GM23248 (cell line): ENCODE results near the gene ZNF592. TPM values are rescaled to one million over a fixed set of nuclear protein-coding genes. Genes with fewer than 3 reads are reported as not detected.

Source experiments
- DNase-seq: peaks from one replicate; pipeline ENCODE4 v3.0.0-alpha.2; 2015
- H2AFZ ChIP-seq: fragments of 200-600 bp; sonication (generic); 2 replicates; pipeline ENCODE4 v1.6.1; 2016; ENCODE audit warnings: antibody characterized with exemption
- H3F3A ChIP-seq: fragments of 200-600 bp; sonication (generic); 2 replicates; pipeline ENCODE4 v1.6.1; 2016; ENCODE audit warnings: mild to moderate bottlenecking, antibody characterized with exemption, mixed run types; ENCODE audit not compliant: insufficient read depth
- H3K27ac ChIP-seq: fragments of 200-600 bp; sonication (generic); 2 replicates; pipeline ENCODE4 v1.5.1; 2016; ENCODE audit warnings: mild to moderate bottlenecking
- H3K27me3 ChIP-seq: fragments of 200-600 bp; sonication (generic); replicated peaks from 2 replicates; pipeline ENCODE4 v1.6.1; 2016; ENCODE audit warnings: mild to moderate bottlenecking; ENCODE audit not compliant: insufficient read depth
- H3K36me3 ChIP-seq: fragments of 200-600 bp; sonication (generic); 2 replicates; pipeline ENCODE4 v1.6.1; 2016; ENCODE audit warnings: low read depth, mild to moderate bottlenecking
- H3K4me1 ChIP-seq: fragments of 200-600 bp; sonication (generic); 2 replicates; pipeline ENCODE4 v1.6.1; 2016; ENCODE audit warnings: mild to moderate bottlenecking; ENCODE audit not compliant: insufficient read depth
- H3K4me2 ChIP-seq: fragments of 200-600 bp; sonication (generic); one replicate; pipeline ENCODE4 v1.6.1; 2016; ENCODE audit warnings: mild to moderate bottlenecking; ENCODE audit not compliant: unreplicated experiment
- H3K4me3 ChIP-seq: fragments of 200-600 bp; sonication (generic); 2 replicates; pipeline ENCODE4 v1.5.1; 2016; ENCODE audit warnings: mild to moderate bottlenecking
- H3K79me2 ChIP-seq: fragments of 200-600 bp; sonication (generic); 2 replicates; pipeline ENCODE4 v1.6.1; 2016; ENCODE audit warnings: mild to moderate bottlenecking; ENCODE audit not compliant: insufficient read depth
- H3K9ac ChIP-seq: fragments of 200-600 bp; sonication (generic); 2 replicates; pipeline ENCODE4 v1.6.1; 2016; ENCODE audit warnings: mild to moderate bottlenecking
- H3K9me2 ChIP-seq: fragments of 200-600 bp; sonication (generic); 2 replicates; pipeline ENCODE4 v1.6.1; 2016; ENCODE audit warnings: mixed run types, mild to moderate bottlenecking, moderate library complexity; ENCODE audit not compliant: insufficient read depth
- H3K9me3 ChIP-seq: fragments of 200-600 bp; sonication (generic); one replicate; pipeline ENCODE4 v1.6.1; 2017; ENCODE audit warnings: low read depth
- H4K20me1 ChIP-seq: fragments of 200-600 bp; sonication (generic); 2 replicates; pipeline ENCODE4 v1.6.0; 2016; ENCODE audit not compliant: insufficient read depth
- EZH2 ChIP-seq: fragments of 200-600 bp; sonication (generic); IDR thresholded peaks from 2 replicates; pipeline ENCODE4 v1.6.1; 2018; ENCODE audit warnings: antibody characterized with exemption, mild to moderate bottlenecking; ENCODE audit not compliant: insufficient read depth, poor library complexity, severe bottlenecking
- EZH2phosphoT487 ChIP-seq: fragments of 200-600 bp; sonication (generic); IDR thresholded peaks from 2 replicates; pipeline ENCODE4 v1.6.1; 2018; ENCODE audit warnings: antibody characterized with exemption, moderate library complexity, mild to moderate bottlenecking, low read depth; ENCODE audit not compliant: insufficient read depth
- WGBS, 2 experiments: methylation state at CpG; one replicate each; pipeline ENCODE4 v1.1.6; 2015 to 2017; ENCODE audit warnings: low lambda C conversion rate in 2 of 2, low coverage in 1 of 2; ENCODE audit errors: missing lambda C conversion rate in 2 of 2; 5-methylcytosine and 5-hydroxymethylcytosine counted together
- in situ Hi-C: fragments of 300-500 bp; cut with MboI; formaldehyde crosslinking; loops from 2 replicates; pipeline ENCODE4 v1.15.0; 2020
- polyA plus RNA-seq: library from polyadenylated mRNA; unstranded; fragments of >200 nt; fragmentation: Nextera tagmentation; extraction: Ambion mirVana; gene quantifications from 2 replicates; pipeline ENCODE4 v1.2.1, GENCODE V29; 2016
- total RNA-seq: library from RNA; depleted of rRNA; stranded (reverse); fragments of >200 nt; shearing (Covaris generic); gene quantifications from 2 replicates; pipeline ENCODE4 v1.2.3, GENCODE V29; 2014

The ZNF592 gene
- total and polyA plus RNA-seq, 2 experiments from 2014 or later: 7.4 to 9.8 TPM

DNA sequence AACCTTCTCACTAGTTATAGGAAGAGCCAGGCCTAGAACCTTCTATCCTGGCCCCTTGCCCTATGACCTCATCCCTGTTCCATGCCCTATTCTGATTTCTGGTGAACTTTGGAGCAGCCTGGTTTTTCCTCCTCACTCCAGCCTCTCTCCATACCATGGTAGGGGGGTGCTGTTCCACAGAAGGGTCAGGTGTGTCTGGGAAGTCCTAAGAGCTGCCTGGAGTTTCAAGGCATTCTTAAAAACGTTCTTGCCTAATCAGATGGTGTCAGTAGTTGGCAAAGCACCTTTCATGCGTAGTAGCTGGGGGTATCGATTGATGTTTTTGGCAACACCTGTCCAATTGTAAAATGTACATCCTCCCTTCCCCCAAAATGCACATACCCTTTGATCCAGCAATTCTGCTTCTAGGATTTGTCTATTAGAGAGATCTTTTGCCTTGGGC, 52.0 kb downstream of the ZNF592 start:
- 63 to 64% methylated on average over 3 of the region's 3 CpGs for WGBS, 2 experiments

DNA sequence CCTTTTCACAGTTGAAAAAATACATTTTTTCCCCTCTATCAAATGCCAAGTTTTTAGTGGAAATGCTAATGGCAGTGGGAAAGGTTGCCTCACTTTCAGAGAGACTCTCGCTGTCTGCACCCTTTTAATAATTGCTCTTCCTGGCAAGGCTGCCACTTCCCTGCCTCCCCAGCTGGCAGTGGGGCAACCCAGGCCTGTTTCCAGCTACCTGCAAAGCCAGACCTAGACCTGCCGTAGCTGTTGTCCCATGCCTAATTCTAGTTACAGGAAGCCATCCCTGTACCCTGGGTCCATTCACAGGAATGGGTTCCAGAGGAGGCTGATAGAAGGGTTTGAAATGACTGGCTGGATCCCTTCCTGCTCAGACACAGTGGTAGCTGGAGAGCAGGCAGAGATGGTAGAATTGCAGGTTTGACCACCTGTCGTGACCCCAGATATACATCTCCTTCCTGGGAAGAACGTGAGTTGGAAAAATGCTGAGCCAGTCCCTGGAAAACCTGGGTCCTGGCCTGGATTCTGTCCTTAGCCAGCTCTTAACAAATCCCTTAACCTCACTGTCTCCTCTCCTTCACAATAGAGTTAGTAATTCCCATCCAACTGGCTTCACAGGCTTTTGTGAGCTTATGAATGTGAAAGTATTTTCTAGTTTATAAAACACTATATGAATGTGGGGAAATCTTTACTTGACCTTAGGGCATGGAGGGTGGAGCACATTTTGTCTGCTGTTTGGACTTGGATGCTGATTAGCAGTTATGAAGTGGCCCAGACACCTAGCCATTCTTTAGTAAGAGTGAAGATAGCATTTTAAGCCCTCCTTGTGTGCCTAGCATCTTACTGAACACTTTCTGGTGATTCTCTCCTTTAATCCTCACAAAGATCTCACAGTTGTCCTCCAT, 55.9 kb downstream of the ZNF592 start:
- H3K9me2 ChIP-seq: no peaks in the 10 kb centered on the region
- no peaks in the 10 kb centered on the region for H3K9me3 ChIP-seq
- H3K4me3 ChIP-seq: no peak overlapping the region
- no peak overlapping the region for H3K4me2 ChIP-seq
- no peaks in the 10 kb centered on the region for H4K20me1 ChIP-seq
- H3F3A ChIP-seq: no peaks in the 10 kb centered on the region
- H3K27ac ChIP-seq: no peak overlapping the region
- no peak overlapping the region for H3K9ac ChIP-seq
- no peaks in the 10 kb centered on the region for H3K4me1 ChIP-seq
- 78 to 79% methylated on average over 4 of the region's 4 CpGs for WGBS, 2 experiments
- in situ Hi-C loops: no loop called here
- H3K79me2 ChIP-seq: no peaks in the 10 kb centered on the region
- TF ChIP-seq EZH2phosphoT487: no peak
- TF ChIP-seq EZH2: no peak
- H2AFZ ChIP-seq: no peak overlapping the region
- peaks cover 37% of the 10 kb centered on the region for H3K36me3 ChIP-seq
- no peaks in the 10 kb centered on the region for H3K27me3 ChIP-seq
- DNase-seq: no peak

More for the DNA sequence above, 52.0 kb downstream of the ZNF592 start:
- no peak overlapping the region for H3K9ac ChIP-seq
- no peak overlapping the region for H2AFZ ChIP-seq
- H3K4me2 ChIP-seq: no peak overlapping the region
- in situ Hi-C loops: no loop called here
- peaks cover 22% of the 10 kb centered on the region for H3K79me2 ChIP-seq
- no peak for TF ChIP-seq EZH2
- no peaks in the 10 kb centered on the region for H3K9me2 ChIP-seq
- H3K4me1 ChIP-seq: peaks cover 8% of the 10 kb centered on the region; the same call in 1 of the 2 replicates
- no peak overlapping the region for H3K4me3 ChIP-seq
- no peaks in the 10 kb centered on the region for H4K20me1 ChIP-seq
- no peaks in the 10 kb centered on the region for H3F3A ChIP-seq
- H3K27ac ChIP-seq: no peak overlapping the region
- DNase-seq: no peak
- no peaks in the 10 kb centered on the region for H3K9me3 ChIP-seq
- peaks cover 47% of the 10 kb centered on the region for H3K36me3 ChIP-seq
- H3K27me3 ChIP-seq: no peaks in the 10 kb centered on the region

DNA sequence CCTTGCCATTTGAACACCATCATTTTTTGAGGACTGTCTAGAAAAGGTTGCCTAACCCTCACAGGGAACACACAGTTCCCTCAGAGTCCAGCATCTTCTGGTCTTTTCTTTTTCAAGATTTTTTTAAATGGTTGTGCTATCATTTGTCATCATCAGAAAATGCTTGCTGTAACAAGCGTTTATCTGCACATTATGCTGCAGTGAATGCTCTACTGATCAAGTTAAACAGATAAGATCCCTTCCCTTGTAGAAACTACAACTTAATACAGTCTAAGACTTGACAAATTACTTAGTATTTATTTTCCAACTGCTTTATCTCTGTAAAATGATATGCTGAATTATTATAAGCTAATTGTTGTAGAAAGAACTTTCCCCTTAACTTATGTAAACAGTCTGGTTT, 56.8 kb downstream of the ZNF592 start:
- Histone ChIP-seq H3F3A (0 out of 2 replicates have a peak, but pooled peaks cover 5% of the 10 kb centered on the region), H3K9me3 (no peaks in the 10 kb centered on the region), H4K20me1 (no peaks in the 10 kb centered on the region), H3K4me3 (no peak overlapping the region), H3K36me3 (peaks cover 29% of the 10 kb centered on the region), H2AFZ (no peak overlapping the region), H3K9ac (no peak overlapping the region), H3K27ac (no peak overlapping the region), H3K9me2 (no peaks in the 10 kb centered on the region), H3K4me2 (no peak overlapping the region), H3K27me3 (no peaks in the 10 kb centered on the region), H3K4me1 (no peaks in the 10 kb centered on the region), H3K79me2 (no peaks in the 10 kb centered on the region)
- DNase-seq: no peak
- 81 to 94% methylated on average over 1 of the region's 1 CpG for WGBS, 2 experiments
- TF ChIP-seq EZH2phosphoT487 (no peak), EZH2 (no peak)
- in situ Hi-C loops: no loop called here

- Histone ChIP-seq H3K4me2 (no peak overlapping the region), H3F3A (0 out of 2 replicates have a peak, but pooled peaks cover 5% of the 10 kb centered on the region), H2AFZ (no peak overlapping the region), H3K36me3 (peaks cover 14% of the 10 kb centered on the region; the same call in 1 of the 2 replicates), H3K79me2 (no peaks in the 10 kb centered on the region), H3K9ac (no peak overlapping the region), H3K4me1 (no peaks in the 10 kb centered on the region), H3K4me3 (no peak overlapping the region), H3K9me3 (no peaks in the 10 kb centered on the region), H3K9me2 (no peaks in the 10 kb centered on the region), H4K20me1 (no peaks in the 10 kb centered on the region), H3K27me3 (no peaks in the 10 kb centered on the region), H3K27ac (no peak overlapping the region)
- no peak for TF ChIP-seq EZH2phosphoT487
- TF ChIP-seq EZH2: no peak
- in situ Hi-C loops: no loop called here
- DNase-seq: no peak
- whole genome bisulfite sequencing, 2 experiments: 91 to 94% methylated on average over 3 of the region's 3 CpGs
Measured at GRCh38 chr15:84807228-84807627, 58.8 kb downstream of the ZNF592 start.
